ENCODE measurements around the gene ZZZ3.

Gene ZZZ3

DNA sequence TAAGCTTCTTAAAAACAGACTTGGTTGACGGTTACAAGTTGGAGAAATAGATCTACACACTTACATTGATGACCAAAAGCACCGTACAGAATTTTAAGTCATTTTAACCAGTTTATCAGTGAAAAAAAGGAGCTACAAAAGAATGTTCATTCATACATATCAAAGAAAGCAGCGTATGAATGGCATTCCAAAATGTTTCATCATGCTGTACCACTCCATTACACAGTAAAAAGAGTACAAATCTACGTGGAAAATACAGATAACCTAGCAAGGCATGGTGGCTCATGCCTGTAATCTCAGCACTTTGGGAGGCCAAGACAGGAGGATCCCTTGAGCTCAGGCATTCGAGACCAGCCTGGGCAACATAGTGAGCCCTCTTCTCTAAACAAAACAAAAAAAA lies 40.3 kb downstream of the ZZZ3 start:
- no peak overlapping the region for H3K4me3 ChIP-seq
- DNase-seq (ENCODE audit: low spot score) = no peak
- TF ChIP-seq, protein P1, sequence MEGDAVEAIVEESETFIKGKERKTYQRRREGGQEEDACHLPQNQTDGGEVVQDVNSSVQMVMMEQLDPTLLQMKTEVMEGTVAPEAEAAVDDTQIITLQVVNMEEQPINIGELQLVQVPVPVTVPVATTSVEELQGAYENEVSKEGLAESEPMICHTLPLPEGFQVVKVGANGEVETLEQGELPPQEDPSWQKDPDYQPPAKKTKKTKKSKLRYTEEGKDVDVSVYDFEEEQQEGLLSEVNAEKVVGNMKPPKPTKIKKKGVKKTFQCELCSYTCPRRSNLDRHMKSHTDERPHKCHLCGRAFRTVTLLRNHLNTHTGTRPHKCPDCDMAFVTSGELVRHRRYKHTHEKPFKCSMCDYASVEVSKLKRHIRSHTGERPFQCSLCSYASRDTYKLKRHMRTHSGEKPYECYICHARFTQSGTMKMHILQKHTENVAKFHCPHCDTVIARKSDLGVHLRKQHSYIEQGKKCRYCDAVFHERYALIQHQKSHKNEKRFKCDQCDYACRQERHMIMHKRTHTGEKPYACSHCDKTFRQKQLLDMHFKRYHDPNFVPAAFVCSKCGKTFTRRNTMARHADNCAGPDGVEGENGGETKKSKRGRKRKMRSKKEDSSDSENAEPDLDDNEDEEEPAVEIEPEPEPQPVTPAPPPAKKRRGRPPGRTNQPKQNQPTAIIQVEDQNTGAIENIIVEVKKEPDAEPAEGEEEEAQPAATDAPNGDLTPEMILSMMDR (IDR thresholded peaks at IDR 0.05) = no peak
- H3K27ac ChIP-seq = no peak overlapping the region

DNA sequence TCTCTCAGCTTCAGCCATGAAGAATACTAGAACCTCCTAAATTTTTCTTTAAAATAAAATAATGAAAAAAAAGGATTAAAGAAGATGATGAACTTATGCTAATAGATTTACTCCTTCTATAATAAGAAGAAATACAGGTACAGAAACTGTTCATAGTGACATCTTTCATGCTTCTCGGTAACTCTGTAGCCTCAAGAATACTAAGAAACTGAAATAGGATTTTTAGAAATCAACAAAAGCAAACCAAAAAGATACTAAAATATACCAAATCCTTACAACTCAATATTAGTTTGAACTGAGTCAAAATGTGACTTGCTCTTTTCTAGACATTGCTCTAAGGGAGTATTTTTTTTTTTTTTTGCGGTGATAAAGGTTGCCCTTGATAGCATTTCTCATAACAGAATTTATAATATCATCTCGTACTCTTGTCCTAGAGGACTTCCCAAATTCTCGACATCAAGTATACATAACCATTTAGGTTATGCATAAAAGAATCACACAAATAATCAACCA lies 42.8 kb downstream of the ZZZ3 start:
- TF ChIP-seq, protein P1 (IDR thresholded peaks at IDR 0.05) = no peak
- no peak for DNase-seq (ENCODE audit: low spot score)
- no peak overlapping the region for H3K4me3 ChIP-seq
- no peak overlapping the region for H3K27ac ChIP-seq

DNA sequence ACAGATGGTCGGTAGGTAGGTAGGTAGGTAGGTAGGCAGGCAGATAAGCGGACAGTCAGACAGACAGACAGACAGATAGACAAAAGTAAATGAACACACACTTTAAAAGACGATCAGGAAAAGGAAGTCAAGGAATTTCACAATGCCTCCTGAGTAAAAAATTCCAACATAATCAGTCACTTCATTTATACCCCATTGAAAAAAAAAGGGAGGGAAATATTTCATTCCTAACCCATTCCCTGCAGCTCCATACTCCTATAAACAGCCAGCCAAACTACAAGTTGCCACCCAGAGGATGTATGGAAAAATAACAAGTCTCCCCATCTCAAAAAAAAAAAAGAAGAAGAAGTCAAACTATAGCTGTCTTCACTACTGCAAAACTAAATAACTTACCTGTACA lies 43.4 kb downstream of the ZZZ3 start:
- H3K4me3 ChIP-seq = no peak overlapping the region
- H3K27ac ChIP-seq = no peak overlapping the region
- DNase-seq (ENCODE audit: low spot score) = no peak
- TF ChIP-seq, protein P1 (IDR thresholded peaks at IDR 0.05) = no peak

DNA sequence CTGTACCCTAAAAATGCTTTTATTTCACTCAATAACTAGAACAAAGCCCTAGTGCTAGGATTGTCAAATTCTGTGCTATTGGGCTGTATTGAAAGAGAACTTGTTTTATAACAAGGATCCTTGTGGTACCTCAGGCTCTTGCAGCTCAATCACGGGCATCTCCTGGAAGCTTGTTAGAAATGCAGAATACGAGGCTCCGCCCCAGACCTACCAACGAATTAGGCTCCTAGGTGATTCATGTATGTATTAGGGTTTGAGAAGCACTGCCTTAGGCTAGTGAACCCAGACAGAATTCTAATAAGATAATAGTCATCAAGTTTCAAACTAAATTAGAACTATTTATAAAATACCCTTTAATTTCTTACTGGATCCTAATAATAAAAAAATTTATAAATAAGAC lies 45.6 kb downstream of the ZZZ3 start:
- H3K27ac ChIP-seq = no peak overlapping the region
- no peak for DNase-seq (ENCODE audit: low spot score)
- TF ChIP-seq, protein P1 (IDR thresholded peaks at IDR 0.05) = no peak
- H3K4me3 ChIP-seq = no peak overlapping the region

All from coronary artery (tissue), 2 donors.